A549 (cell line): ENCODE data around the gene CDH16.

Experiments used
- CTCF ChIP-seq: fragments of >200 bp; sonication (Bioruptor Twin); formaldehyde crosslinking; IDR thresholded peaks from 3 replicates; pipeline ENCODE4 v1.5.1; 2016
- KDM1A ChIP-seq: fragments of 200-600 bp; sonication (generic); IDR thresholded peaks from 2 replicates; pipeline ENCODE4 v1.6.1; 2016; ENCODE audit warnings: low read depth, mild to moderate bottlenecking
- MAX ChIP-seq: IDR thresholded peaks from 2 replicates; pipeline ENCODE4 v1.6.1; 2012

- TF ChIP-seq CTCF, result no peak
- TF ChIP-seq KDM1A, result no peak
- TF ChIP-seq MAX, result no peak
Measured at GRCh38 chr16:66918803-66919568, at the start of gene CDH16.
